GM12865 (cell line): ENCODE measurements around the gene TPRA1.
A peak's percentile ranks its signal among the peaks of the same experiment; 100 is the strongest.

ENCODE experiments used
- DNase-seq: peaks from one replicate; pipeline ENCODE4 v3.0.0; 2010; ENCODE audit warnings: low read depth
- H3K4me3 ChIP-seq: 2 replicates; pipeline ENCODE4 v1.5.1; 2011; ENCODE audit warnings: mild to moderate bottlenecking, low read depth, low read length, control low read depth
- CTCF ChIP-seq: IDR thresholded peaks from 2 replicates; pipeline ENCODE4 v1.5.1; 2011; ENCODE audit warnings: low read length, control low read depth, low read depth, inconsistent platforms; ENCODE audit not compliant: insufficient read depth; ENCODE audit errors: missing control alignments

Gene TPRA1

GRCh38 chr3:127580327-127581060 is 10.0 kb downstream of the TPRA1 start:
- no peak overlapping the region for H3K4me3 ChIP-seq
- DNase-seq: no peak
- no peak for TF ChIP-seq CTCF

GRCh38 chr3:127578802-127579201 is 11.7 kb downstream of the TPRA1 start:
- TF ChIP-seq CTCF: no peak

GRCh38 chr3:127578168-127578567 is 12.4 kb downstream of the TPRA1 start:
- no peak overlapping the region for H3K4me3 ChIP-seq
- no peak for DNase-seq
- no peak for TF ChIP-seq CTCF

More at GRCh38 chr3:127578802-127579201, 11.7 kb downstream of the TPRA1 start:
- H3K4me3 ChIP-seq: no peak overlapping the region
- DNase-seq: no peak

DNA sequence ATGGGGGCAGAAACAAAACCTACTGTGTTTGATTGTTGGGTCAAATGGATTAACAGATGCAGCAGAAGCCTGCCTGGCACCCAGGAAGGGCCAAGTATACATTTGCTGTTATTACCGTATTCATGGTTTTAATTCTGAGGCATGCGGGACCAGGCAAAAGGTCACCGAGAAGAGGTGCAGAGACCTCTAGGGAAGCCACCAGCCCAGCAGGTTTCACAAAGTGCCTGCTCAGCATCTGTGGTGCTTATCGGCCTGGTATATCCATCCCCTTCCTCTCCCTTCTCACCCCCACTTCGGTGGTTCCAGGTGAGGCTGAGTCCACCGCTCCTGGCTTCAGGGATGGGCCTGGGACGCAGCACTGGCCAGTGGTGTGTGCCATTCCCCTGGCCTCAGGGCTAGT is 13.1 kb downstream of the TPRA1 start:
- no peak for DNase-seq
- no peak for TF ChIP-seq CTCF
- H3K4me3 ChIP-seq: no peak overlapping the region

DNA sequence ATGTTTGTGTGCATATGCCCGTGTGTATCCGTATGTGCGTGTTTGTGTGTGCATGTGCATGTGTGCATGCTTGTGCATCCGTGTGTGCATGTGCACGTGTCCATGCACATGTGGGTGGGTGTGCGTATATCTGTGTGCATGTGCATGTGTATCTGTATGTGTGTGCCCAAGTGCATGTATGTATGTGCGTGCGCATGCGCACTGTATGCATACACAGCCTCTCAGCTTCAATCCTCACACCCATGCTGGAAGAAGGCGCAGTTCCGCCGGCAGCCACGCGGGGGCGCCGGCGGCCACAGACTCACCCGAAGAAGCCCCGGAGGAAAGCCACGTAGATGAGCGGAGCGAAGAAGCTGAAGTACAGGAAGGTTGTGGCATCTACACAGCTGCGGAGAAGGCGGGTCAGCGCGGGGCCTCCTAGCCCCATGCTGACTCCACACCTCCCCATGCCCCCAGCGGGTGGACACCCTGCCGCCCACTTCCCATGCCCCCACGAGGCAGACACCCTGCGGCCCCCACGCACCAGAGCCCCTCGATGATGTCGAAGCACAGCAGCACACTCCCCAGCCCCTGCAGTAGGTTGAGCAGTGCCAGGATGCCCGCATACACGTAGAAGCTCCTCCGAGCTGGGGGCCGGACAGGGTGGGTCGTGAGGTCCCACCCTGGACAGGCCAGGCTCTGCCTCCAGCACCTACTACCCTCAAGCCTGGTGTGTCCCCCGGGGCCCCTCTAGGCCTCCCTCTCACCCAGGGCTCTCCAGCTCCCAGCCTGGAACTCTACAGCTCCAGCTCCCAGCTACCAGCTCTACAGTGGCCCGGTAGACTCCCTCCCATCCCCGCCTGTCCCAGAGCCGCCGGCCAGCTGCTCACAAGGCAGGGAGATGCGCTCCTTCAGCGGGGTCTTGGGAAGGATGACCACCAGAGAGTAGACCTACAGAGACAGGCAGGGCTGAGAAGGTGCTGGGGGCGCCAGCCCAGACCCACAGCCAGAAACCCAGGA is 15.4 kb downstream of the TPRA1 start:
- DNase-seq: peak; percentile 95
- no peak overlapping the region for H3K4me3 ChIP-seq
- TF ChIP-seq CTCF: peak; percentile 98

GRCh38 chr3:127573912-127574311 is 16.6 kb downstream of the TPRA1 start:
- TF ChIP-seq CTCF: no peak
- DNase-seq: no peak
- H3K4me3 ChIP-seq: no peak overlapping the region
